OCI-LY1 (cell line): ENCODE data around the gene OR51L1.

Experiments
- CTCF ChIP-seq: fragments of 200-600 bp; sonication (generic), shearing (Covaris generic); IDR thresholded peaks from 2 replicates; pipeline ENCODE4 v1.5.1; 2017; ENCODE audit warnings: mild to moderate bottlenecking, antibody characterized with exemption, low read length, moderate library complexity, mixed read lengths
- EZH2 ChIP-seq: fragments of 200-600 bp; sonication (generic), shearing (Covaris generic); IDR thresholded peaks from 2 replicates; pipeline ENCODE4 v1.8.0; 2017; ENCODE audit warnings: borderline replicate concordance, mixed run types, mild to moderate bottlenecking, antibody characterized with exemption, low read length, moderate library complexity, mixed read lengths

DNA sequence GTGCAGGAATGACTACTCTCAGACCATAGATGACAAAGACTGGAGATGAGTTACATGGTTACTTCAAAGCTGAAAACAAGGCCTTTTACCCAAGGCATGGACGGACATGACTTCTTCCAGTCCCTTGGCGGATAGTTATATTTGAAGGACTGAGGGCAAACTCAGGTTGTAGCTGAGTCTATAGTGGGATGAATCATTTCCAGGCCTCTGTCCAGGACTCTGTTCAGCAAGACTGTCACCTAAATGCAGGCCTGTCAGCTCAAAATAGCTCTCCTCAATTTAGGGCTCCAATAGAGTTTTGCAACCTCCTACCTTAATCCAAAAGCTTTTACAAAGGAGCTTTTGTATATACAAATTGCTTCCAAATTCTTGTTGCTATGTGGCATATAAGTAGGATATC is 27.3 kb downstream of the OR51L1 start:
- no peak for TF ChIP-seq CTCF
- no peak for TF ChIP-seq EZH2
